DMS153 (cell line): ENCODE results near the gene CREM.
A peak's percentile ranks its signal among the peaks of the same experiment; 100 is the strongest.
"Not testable (repeated sequence)": the region's sequence is repeated elsewhere in the genome, so short reads cannot be mapped to it uniquely, and the experiment has no call there.

Source experiments
- DNase-seq: peaks from one replicate; lab custom pipeline; 2025; lab: John Stamatoyannopoulos, UW

CREM gene

GRCh38 chr10:35194471-35194870 is 67.8 kb downstream of the CREM start:
- DNase-seq: no peak

- DNase-seq: peak; percentile 3
Measured at GRCh38 chr10:35194906-35195305, 68.3 kb downstream of the CREM start.

GRCh38 chr10:35195361-35196306 is 69.0 kb downstream of the CREM start:
- peak; percentile 76 for DNase-seq

GRCh38 chr10:35200487-35200886 is 73.8 kb downstream of the CREM start:
- DNase-seq: no peak

DNA sequence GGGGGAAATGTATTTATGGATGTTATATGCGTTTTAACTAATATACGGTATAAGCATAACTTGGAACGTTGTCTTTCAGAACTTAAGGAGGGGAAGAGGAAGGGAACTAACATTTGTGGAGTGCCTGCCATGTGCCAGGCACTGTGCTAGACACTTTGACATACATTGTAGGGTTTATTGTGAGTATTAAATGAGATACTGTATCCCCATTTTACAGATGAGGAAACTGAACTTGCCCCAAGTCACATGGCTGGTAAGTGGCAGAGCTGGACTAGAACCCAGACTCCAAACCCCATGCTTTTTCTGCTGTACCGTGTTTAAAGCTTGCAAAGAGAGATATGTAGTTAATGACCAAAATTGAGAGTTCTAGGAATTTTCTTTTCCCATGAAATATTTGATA is 74.6 kb downstream of the CREM start:
- DNase-seq: no peak

DNA sequence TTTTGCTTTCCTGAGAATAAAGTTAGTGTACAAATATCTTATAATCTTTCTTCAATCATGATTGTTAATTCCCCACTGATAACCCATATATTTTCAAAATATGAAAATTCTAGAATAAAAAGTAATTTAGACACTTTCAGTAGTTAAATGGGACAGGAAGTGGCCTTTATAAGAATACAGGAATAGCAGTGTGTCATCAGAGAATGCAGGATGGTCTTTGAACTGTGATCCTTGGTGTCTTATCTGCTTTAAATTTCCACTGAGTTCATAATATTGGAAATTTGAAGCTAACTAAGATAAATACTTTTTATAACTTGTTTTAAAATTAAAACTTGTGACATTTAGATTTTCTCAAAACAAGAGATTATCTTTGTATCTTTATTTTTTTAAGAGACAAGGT is 75.4 kb downstream of the CREM start:
- DNase-seq: no peak

- DNase-seq: no peak
Measured at GRCh38 chr10:35203745-35204144, 77.1 kb downstream of the CREM start.

GRCh38 chr10:35204650-35205319 is 78.1 kb downstream of the CREM start:
- DNase-seq: no peak

DNA sequence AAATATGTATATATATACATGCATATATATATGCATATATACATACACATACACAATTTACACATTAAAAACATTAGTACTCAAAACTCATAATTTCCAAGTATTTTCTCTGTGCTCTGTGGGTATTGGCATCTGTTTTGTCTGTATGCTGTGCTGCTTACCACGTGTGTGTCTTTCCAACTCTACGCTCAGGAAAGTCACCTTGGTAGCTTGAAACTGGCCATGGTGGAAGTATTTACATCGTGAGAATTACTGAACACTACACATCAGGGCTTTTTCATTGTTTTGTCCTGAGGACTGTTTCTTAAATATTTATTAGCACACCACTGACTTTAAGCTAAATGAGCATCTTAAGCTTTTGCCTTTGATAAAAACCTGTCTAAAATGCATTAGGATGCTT is 79.6 kb downstream of the CREM start:
- no peak for DNase-seq

DNA sequence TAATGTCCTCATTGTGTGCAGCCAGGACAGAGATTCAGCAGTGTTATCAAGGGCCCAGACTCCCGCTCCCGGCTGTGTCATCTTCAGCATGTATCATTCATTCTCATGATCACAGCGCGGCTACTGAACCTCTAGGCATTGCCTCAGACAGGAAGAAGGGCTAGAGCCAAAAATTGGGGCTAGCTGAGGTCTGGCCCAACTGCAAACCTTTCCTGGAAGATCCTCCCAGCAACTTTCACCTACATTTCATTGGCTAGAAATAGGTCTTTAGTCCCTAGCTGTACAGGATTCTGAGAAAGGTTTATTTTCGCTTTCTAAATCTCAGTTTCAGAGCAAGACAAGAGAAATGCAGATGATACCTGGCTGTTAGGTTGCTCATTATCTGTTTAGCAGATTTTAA is 81.9 kb downstream of the CREM start:
- no peak for DNase-seq

DNA sequence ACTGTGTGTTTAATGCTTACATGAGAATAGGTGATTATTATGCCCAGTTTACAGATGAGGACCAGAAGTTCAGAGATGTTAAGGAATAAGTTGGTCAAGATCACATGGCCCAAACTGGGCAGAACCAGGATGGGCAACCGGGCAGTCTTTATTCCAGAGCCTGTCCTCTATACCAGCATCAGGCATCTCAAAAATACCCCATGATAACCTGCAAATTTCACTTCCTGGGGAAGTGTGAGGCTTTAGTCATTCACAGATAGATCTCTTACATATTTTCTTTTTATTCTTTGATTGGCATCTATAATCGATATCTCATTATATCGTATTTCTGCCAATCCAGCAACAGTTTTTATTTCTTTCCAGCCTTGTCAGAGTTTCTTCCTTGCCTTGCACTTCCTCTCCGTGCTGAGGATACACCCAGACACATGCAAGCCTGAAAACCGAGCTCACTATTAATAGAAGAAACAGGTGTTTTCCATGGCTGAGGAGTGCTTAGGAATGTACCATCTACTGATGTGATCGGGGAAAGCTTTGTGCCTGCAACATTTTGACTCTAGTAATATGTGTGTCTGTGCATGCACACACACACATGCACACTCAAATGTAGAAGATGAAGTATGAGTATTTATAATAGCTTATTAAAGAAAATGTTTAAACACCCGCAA is 82.4 kb downstream of the CREM start:
- no peak for DNase-seq

GRCh38 chr10:35210961-35211360 is 84.3 kb downstream of the CREM start:
- no peak for DNase-seq

DNA sequence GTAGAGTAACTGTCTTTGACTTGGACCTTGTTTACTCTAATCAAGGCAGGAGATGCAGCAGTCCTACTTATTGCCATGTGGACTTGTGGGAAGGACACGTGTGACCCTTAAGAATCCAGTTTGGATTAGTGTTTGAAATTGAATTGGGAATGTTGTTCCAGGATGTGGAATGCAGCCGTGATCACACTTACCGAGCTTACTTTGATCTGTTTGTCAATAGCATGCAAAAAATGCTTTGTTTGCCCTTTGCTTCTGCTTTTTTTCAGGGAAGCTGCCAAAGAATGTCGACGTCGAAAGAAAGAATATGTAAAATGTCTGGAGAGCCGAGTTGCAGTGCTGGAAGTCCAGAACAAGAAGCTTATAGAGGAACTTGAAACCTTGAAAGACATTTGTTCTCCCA is 84.7 kb downstream of the CREM start:
- DNase-seq: no peak

DNA sequence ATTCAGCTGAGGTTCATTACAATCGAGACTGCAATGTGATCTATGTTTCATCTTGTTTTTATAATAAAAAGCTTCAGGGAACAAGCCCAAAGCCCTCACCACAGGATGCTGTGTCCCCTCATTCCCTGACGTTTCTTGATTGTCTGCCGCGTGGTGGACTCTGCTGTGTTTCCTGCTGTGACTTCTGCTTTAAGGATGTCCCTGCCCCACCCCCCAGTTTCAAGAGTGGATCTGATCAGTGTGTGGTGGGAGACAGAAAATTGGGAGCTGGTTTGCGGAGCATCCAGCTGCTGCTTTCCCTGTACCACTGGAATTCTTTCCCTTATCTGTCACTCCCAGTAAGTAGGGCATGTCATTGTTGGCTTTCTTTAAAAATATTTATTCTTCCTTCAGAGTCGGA is 86.2 kb downstream of the CREM start:
- no peak for DNase-seq

DNA sequence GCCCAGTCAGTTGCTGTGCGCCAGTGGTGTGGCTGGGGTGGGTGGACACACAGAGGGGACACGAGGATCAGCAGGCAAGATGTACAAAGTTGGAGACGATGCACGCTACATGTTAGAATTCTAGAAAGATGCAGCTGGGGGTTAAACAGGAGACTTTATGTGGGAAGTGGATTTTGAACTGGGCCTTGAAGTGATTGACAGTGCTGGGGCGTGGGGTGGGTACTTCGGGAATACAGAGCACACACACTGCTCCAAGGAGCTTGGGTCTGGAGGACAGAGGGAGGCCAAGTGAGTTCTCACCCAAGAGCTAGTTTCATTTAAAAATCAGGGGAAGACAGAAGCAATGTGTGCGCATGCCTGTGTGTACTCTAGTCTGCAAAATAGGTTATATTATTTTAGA is 87.1 kb downstream of the CREM start:
- no peak for DNase-seq

DNA sequence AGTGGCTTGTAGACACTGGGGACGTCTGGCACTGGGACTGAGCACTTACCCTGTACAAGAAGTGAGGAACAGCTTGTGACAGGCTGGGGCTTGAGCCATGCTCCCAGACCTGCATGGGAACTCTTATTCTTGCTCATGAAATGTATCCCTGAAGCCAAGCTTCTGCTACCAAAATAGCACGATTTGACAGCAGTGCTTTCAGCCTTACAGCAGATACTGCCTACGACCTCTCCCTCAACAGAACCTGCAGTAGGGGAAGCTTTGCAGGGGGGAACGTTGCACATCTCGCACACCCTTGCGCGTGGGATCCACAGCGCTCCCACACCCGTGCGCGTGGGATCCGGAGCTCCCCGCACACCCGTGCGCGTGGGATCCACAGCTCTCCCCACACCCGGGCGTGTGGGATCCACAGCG is 88.0 kb downstream of the CREM start:
- no peak for DNase-seq

DNA sequence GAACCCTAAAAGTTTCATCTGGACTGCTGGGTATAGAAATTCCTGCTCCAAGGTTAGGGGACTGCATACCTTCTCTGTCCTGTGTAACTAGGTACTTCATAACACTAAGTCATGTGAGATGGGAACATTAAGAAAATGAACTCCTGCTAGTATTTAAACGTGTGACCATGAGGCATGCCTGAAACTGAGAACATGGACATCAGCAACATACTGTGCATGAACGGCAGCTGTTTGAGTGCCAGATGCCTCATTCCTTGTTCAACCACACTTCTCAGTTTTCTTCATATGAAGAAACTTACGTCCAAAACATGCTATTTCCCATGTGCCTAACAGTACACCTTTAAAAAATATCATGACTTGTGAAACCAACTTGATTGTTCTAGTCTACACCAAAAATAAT is 88.5 kb downstream of the CREM start:
- no peak for DNase-seq

DNA sequence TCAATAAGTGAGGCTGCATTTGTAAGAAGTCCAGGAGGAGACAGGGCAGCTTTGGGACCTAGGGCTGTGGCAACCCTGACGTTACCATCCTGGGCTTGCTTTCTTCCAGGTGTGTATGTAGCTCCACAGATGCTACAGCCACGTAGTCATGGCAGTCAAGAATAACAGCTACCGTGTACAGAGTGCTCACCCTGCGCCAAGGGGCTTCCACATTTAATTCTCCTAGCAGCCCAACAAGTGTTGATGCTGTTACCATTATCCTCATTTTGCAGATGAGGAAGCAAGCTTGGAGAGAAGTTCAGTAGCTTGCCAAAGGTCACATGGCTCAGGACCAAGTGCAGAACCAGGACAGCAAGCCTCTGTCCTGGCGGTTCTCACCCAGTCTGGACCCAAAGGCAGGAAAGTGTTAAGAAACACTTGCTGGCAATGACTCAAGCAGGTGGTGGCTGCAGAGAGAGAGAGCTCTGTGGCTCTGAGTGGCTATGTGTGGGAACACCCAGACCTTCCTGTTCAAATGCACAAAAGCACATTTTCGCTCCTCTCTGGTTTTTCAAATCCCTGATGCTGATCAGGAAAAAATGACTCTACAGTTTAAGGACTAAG is 89.8 kb downstream of the CREM start:
- DNase-seq: no peak

GRCh38 chr10:35216956-35217355 is 90.3 kb downstream of the CREM start:
- not testable (repeated sequence) for DNase-seq

GRCh38 chr10:35217455-35217854 is 90.8 kb downstream of the CREM start:
- DNase-seq: no peak

GRCh38 chr10:35218339-35218955 is 91.8 kb downstream of the CREM start:
- peak; percentile 21 for DNase-seq

DNA sequence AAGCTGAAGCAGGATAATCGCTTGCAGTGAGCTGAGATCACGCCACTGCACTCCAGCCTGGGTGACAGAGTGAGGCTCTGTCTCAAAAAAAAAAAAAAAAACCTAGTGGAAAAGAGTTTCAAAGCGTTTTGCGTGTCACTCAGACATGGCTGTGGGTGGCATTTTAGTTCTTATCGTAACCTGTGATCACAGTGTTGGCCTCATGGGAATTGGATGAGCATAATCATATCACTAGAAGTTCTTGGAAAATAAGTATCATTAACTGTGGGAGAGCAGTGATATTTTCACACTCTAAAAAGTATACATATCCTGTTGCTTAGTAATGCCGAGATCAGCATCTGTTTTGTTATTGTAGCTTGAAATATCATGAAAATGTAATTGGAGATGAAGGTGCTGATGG is 92.6 kb downstream of the CREM start:
- no peak for DNase-seq
